CMK (cell line): Measurements from ENCODE around the gene LPP.

Experiments used
- DNase-seq: peaks from one replicate; pipeline ENCODE4 v3.0.0-alpha.2; 2010; ENCODE audit warnings: low read depth

Gene LPP

DNA sequence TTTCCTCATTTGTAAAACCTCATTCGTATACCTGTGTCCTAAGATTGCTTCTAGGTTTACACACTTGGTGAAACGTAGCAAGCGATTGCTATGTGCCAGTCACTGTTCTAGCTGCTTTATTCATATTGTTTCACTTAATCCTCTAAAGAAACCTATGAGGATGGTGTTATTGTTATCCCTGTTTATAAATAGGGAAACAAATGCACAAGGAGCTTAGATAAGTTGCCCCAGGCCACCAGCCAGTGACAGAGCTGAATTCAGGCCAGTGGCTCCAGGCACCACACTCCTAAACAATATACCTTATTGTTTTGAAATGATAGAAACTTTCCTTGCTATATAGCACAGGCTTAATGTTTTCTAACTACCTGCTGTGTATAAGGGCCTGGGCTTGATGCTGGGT is 44.0 kb downstream of the LPP start:
- no peak for DNase-seq

DNA sequence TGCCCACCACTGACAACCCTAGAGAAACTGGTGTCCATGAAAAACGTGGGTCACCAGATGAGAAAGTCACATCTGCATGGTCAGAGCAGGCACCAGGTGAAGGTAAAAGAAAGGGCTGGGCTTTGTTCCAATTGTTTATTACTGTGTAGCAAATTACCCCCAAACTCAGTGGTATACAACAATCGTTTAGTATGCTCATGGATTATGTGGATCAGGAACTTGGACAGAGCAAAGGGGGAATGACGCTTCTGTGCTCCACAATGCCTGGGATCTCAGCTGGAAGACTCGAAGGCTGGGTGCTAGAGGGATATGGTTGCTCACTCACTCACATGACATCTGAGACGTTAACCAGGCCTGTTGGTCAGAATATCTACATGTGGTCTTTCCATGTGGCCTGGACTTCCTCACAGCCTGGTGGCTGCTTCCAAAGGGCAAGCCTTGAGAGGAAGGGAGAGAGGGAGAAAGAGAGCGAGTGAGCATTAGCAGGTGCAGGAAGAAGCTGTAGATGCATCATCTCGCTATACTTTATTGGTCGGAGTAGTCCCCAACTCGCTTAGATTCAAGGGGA is 44.9 kb downstream of the LPP start:
- DNase-seq, result no peak

- DNase-seq, result no peak
Observed at GRCh38 chr3:188199386-188199785, 45.4 kb downstream of the LPP start.

DNA sequence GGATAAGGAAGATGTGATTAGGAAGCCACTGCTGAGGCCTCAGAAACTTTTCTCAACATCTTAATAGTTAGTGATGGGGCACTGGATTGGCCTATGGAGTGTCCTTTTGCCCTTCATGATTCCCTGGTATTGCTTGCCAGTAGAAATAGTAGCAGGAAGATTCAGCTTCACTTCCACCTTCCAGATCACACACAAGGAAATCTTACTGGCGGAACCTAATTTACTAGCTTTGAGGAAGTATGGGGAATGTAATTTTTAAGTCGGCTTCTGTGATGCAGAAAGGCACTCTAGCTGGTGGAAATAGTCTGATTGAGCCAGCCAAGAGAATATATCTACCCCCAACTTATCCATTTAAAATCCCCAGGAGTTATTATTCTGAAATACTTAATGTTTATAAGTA is 46.5 kb downstream of the LPP start:
- DNase-seq, result no peak

DNA sequence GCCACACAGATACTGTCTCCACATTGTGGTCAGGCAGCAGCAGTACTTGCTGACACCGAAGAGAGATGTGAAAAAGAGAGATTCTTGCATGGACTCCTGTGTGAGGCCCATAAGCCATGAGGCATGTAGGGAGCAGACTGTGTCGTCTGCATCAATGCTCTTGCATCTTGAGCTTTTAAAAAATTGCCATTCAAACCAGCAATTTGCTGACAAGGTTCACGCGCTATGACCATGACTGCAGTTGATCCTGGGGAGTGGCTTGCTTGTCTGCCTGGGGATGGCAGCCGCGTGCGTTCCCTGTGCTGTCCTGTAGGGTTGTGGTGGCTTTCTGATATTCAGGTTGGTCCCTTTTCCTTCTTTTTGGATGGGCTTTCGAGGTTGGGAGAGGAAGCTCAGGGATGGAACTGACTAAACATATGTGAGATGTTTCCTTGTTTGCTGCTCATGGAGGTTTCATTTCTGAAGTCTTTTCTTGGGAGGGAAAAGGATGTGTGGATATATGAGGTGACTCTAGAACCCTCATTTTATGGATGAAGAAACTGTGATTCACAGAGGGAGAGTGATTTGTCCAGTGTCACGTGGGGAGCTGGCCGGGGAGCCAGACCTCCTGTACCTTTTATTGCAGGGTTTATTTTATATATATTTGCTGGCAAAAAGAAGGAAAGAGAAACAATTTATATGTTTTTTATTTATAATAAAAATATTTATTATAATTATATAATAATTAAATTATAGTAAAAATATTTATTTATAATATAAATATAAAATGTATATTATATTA is 48.6 kb downstream of the LPP start:
- no peak for DNase-seq

GRCh38 chr3:188204526-188204925 is 50.6 kb downstream of the LPP start:
- DNase-seq, result no peak

DNA sequence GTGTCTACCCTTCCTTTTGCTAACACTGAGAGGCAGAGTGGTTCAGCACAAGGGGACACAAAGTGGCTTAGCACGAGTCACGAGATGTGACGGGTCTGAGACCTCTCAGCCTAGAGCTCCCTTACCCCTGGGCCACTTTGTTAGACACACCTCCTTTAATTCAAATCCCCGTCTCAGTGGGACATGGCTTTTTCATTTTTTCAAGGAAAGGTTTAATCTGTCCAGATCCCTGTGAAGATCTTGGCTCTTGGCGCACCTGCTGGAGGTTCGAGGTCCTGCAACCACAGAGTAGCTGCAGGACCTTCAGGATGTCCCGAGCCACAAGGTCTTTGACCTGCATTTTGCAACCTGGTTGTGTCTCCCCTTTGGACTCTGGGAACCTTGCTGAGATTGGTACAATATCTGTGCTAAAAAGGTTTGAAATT is 52.0 kb downstream of the LPP start:
- DNase-seq, result no peak

DNA sequence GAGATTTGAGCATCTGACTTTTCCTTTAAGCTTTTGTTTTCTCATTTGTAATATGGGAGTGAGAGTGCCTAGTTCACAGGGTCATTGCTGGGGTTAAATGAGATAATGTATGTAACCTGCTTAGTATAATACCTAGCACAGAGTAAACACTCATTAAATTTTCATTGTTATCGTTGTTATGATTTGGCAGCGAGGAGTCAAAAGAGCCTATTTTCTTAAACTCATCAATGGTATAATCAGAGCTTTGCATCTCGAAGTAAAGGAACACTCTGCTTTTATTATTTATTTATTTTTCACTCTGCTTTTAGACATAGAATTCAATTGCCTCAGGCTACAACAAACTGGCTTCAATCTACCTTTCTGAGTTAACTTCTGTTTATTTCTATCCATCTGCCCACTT is 52.8 kb downstream of the LPP start:
- DNase-seq, result no peak

GRCh38 chr3:188207941-188208515 is 54.1 kb downstream of the LPP start:
- DNase-seq, result no peak

- DNase-seq, result no peak
Observed at GRCh38 chr3:188208516-188208981, 54.6 kb downstream of the LPP start.

DNA sequence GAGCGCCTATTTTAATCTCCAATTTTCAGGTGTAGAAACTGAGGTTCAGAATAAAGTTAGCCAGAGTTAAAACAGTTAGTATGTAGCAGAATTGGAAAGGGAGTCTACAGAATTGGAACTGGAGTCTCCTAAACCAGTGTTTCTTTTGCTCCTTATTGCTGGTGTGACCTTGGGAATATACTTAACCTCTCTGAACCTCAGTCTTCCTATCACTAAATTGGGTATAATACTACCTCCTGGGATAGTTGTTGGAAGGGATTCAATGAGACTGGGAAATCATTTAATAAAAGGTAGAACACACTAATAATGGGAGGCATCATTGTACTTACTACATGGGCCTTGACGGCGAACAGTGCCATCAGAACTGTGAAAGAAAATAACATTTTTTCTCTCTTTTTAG is 55.1 kb downstream of the LPP start:
- no peak for DNase-seq

GRCh38 chr3:188209740-188210139 is 55.8 kb downstream of the LPP start:
- no peak for DNase-seq

- DNase-seq, result no peak
Observed at GRCh38 chr3:188211476-188211875, 57.5 kb downstream of the LPP start.

GRCh38 chr3:188212308-188212969 is 58.5 kb downstream of the LPP start:
- DNase-seq, result no peak

DNA sequence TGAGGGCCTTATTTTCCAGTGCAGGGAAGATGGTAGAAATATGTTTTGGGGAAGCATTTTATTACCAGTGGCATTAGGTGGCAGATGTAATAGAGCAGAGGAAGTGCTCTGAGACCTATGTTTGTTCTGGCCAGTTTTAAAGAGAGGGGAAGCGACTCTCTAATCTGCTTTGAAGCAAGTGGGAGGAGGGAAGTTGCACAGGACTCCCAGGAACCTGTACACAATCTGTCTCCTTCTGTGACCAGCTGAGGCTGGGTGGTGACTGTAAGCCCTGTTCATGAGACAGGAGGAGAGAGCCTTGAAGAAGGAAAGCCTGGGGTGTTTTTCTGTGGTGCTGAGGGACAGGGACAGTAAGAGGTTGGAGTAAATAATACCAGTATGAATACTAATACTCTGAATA is 60.5 kb downstream of the LPP start:
- no peak for DNase-seq

DNA sequence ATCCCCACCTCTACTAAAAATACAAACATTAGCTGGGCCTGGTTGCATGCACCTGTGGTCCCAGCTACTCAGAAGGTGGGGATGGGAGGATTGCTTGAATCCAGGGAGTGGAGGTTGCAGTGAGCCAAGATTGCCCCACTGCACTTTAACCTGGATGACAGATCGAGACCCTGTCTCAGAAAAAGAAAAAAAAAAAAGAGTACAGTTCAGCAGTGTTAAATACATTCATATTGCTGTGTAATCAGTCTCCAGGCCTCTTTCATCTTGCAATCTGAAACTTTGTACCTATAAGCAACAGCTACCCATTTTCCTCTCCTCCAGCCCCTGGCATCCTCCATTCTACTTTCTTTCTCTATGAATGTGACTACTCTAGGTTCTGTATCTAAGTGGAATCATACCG is 61.2 kb downstream of the LPP start:
- DNase-seq, result no peak

- no peak for DNase-seq
Observed at GRCh38 chr3:188217011-188217463, 63.1 kb downstream of the LPP start.

DNA sequence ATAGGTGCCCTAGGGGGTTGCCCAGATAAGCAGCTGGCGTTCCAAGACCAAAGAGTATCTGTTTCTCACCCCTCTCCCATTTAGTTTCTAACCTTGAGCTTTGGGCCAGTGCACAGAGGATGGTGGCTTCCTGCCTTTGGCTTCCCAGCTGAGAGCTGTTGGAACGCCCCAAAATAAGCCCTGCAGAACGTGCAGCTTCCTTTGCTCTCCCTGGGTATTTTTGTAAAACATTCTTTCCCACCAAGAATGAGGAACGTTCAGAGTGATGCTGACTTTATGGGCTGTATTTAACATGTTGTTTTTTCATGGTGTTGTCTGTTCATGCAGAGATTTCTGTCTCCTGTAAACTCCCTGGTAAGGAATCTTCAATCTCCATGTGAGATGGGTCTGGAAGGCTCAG is 63.8 kb downstream of the LPP start:
- no peak for DNase-seq

DNA sequence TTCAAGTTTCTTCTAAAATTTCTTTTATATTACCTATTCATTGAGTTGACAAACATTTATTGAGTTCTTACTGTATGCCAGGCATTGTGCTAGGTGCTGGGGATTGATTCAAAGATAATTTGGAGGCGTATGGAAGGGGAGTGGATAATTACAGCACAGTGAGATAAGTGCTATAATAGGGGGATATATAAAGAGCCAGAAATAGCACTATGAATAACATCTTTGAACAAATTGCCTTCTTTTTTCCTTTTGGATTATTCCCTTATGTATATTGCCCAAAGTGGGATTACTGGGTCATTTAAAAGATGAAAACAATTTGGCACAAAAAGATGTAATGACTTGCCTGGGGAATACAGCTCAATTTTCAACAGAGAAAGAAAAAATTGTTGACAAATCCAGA is 64.6 kb downstream of the LPP start:
- no peak for DNase-seq

DNA sequence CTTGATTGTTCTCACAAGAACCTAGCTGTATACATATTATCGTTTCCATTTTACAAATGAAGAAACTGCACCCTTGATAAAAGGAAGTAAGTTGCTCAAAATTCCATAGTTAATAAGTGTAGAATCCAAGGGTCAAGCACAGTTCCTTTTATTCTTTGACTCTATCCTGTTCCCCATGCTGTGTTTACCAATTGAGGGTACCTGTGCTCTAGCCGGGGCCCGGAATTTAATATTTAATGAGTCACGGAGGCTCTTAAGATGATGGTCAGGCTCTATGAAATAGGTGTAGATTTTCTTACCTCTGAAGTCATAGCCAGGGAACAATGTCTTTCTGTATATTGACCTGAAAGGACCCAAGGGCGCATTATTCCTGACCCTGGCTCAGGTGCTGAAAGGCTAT is 65.2 kb downstream of the LPP start:
- DNase-seq, result no peak

DNA sequence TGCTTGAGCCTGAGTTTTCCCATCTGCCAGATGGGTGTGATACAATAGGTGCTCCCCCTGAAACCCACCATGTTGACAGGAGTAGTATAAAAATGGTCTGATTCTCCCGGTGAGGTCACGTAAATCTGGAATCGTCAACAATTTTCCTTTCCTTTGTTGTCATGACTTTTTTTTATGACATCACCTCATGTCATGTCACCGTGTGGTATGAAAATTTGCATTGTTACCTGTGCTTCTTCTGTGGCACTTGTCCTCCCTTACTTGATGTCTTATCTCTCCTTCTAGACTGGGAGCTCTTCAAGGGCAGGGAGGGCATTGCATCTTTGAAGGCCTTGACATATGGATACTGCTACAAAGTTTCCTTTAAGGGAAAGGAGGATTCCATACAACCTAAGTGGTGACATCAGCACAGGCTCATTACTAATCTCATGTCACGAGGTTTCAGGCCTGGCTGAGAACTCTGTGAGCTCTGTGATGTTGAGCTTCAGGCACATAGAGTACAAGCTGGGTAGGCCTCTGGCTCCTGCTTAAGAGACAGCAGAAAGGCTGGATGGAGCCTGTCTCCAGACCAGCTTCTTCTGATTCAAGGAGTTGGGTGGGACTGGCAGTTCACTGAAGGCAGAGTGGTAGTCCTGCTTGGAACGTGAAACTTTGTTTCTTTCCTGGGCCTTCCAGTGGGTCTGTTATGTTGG is 66.3 kb downstream of the LPP start:
- DNase-seq, result no peak
